ENCODE results near the gene EYS. TPM values are rescaled to one million over a fixed set of nuclear protein-coding genes. Genes with fewer than 3 reads are reported as not detected.

The EYS gene
- total and polyA plus RNA-seq, 2 of the 8 experiments (the other 6 are each of a cell fraction or from before 2014, with no cell fraction given), result 0.05 to 0.13 TPM

GRCh38 chr6:63819831-63820230, 1887.2 kb downstream of the EYS start (continued):
- TF ChIP-seq EZH2 (IDR thresholded peaks at IDR 0.05; ENCODE audit: low read depth, low read length, severe bottlenecking), result no peak
- no peak for TF ChIP-seq TAF7 (optimal IDR thresholded peaks at IDR 0.05; ENCODE audit: borderline replicate concordance, low read depth, low read length)
- TF ChIP-seq CHD7 (IDR thresholded peaks at IDR 0.05; ENCODE audit: insufficient replicate concordance, low read length), result no peak

Data from H1 (cell line).